GM19193 (cell line): ENCODE measurements around the gene ELP4.

Source experiments
- POLR2A ChIP-seq: IDR thresholded peaks from 4 replicates; pipeline ENCODE4 v1.6.1; 2011; ENCODE audit not compliant: insufficient read depth, insufficient read length; ENCODE audit errors: extremely low read depth

ELP4 gene

DNA sequence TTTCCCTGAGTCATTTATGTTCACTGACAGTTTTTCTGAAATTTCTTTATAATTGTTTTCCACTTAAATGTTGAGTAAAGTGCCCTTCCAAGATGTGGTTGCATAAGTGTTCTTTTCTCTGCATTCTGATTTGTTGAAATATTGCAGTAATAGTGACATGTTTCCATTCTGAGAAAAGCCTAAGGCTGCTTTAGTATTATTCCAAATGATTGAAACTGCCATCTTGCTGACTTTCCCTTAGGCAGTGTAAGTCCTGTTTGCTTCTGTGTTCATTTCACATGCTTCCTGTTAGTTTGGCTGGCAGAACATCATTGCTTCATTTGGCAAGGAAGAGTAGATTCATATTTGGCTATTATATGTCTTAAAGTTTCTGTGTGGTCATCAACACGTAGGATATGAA lies 146.5 kb downstream of the ELP4 start:
- no peak for TF ChIP-seq POLR2A

DNA sequence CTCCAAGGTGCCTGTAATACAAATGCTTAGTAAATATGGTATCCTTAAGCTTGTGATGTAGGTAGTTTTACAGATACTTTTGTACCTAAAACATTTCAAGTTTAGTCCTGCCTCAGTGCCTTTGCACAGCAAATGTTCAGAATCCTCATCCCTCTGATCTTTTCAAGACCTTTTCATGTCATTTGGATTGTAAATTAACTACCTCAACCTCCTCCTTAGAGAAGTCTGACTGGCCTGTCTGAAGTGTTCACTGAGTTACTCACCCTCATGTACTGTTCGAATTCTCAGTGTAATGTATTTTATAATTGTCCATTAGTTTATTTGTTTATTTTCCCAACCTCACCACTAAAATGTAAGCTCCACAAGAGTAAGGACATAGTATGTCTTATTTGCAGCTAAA lies 147.5 kb downstream of the ELP4 start:
- TF ChIP-seq POLR2A: no peak

DNA sequence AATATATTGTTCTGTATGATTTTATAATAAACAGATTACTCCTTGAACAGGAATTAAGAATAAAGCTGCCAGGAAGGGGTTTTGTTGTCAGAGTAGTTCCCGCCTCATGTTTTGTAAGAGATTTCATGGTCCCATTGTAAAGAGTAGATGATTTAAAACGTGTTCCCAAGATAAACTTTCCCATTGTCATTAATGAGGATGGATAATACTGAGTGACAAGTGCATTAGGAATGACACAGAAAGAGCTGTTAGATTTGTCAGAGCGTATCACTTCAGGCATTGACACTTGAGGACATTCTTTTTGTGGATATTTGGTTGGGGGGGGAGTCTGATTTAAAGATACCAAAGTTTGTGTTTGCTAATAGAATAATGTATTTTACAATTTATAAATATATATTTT lies 154.6 kb downstream of the ELP4 start:
- TF ChIP-seq POLR2A: no peak

DNA sequence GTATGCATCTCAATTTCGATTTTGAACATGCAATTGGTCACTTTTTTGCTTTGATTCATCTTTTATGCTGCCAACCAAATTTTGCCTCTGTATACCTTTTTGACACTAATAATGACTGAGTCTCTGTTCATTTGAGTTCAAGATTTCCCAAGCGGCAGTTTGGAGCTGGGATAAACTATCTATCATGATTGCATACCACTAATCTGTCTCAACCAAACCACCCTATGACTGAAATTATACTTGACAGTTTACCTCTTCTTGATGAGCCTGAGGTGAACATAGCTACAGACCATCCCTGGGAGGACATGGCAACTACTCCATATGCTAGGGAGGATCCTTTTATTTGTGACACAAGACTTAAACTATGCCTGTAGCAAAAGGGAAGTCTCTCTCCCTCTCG lies 155.4 kb downstream of the ELP4 start:
- no peak for TF ChIP-seq POLR2A

DNA sequence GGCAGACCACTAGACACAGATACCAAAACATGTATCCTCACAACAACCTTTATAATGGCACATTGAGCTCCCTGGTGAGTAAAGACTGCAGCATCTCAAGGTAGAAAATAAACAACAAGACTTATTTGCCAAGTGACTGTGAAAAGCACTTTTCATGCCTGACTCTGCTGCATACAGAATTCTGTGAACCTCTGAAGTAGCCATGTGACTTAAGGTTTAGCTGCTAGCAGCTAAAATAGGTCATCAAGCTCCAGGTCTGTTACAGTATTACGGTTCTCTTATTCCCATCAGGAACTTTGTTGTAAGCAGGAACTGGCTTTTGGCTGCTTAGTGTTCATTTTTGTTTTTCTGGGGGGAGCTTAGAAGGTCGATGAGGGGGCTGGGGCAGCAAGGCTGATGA lies 162.1 kb downstream of the ELP4 start:
- no peak for TF ChIP-seq POLR2A

DNA sequence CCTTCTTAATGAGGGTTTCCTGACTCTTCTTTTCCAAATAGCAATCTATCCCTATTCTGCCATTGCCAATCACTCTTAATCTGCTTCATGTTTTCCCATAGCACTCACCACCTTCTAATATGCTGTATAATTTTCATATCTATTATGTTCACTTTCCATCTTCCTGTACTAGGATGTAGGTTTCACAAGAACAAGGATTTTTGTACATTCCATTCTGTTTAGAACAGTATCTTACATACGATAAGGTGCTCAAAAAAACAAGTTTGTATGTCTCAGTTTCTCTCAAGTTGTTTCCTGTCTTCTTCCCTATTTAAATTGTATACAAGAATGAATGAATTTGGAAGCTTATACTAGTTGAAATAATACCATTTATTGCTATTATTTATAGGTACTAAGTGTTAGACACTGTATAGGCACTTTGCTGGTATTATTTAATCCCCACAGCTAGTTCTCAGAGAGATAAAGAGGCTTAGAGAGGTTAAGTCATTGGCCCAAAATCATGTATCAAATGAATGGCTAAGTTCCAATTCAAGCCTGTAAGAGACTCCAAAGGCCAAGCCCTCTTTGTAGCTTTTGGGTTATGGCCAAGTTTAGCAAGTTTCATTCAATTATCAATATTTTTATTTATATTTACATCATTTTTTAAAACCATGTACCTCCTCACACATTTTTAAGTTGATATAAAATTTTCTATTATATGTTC lies 166.9 kb downstream of the ELP4 start:
- TF ChIP-seq POLR2A: no peak

DNA sequence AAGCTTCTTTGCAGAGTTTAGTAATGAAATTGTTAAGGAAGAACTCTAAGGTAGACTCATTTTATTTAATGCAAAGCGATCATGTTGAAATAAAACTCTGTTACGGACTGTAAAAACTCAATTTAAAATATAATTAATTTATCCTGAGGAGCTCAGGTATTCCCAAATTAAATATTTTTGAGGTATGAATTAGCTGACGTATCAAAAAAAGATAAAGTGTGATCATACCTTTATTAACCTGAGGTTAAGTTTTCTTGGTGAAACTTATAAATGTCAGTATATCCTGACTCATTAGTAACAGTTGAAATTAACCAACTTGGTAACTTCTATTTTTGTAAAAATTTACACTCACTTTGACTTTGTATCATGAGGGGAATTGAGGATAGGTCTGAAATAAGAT lies 171.2 kb downstream of the ELP4 start:
- TF ChIP-seq POLR2A: no peak

DNA sequence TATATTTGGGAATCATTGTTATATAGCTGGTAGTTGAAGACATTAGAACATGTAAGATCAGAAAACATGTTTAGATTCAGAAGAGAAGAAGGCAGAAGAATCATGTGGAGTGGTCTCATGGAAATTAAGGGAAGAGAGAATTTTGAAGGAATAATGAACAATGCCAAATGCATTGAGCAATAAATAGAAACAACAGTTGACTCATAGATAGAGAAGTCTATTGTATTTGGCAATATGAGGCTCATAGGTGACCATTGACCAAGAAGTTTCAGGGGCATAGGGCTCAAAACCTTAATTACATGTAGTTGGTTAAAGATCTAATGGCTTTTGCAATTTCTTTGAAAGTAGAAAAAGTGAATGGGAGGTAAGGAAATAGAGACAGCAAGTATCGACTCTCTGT lies 177.7 kb downstream of the ELP4 start:
- no peak for TF ChIP-seq POLR2A

DNA sequence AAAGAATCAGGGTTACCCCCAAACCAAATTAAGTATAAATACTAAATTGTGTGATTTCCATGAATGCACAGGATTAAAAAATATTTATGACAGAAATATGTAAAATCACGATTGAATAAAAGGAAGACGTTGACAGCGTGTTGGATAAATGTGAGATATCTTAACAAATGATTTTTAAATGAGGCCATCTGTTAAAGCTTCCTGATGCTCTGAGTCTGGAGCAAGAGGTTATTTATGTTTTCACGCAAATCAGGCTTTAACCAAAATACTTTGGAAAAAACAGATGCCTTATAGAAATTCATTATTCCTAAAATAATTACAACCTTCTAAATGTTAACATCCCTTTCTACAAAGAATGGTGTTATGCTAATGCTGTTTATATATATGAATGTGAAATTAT lies 178.3 kb downstream of the ELP4 start:
- TF ChIP-seq POLR2A: no peak

DNA sequence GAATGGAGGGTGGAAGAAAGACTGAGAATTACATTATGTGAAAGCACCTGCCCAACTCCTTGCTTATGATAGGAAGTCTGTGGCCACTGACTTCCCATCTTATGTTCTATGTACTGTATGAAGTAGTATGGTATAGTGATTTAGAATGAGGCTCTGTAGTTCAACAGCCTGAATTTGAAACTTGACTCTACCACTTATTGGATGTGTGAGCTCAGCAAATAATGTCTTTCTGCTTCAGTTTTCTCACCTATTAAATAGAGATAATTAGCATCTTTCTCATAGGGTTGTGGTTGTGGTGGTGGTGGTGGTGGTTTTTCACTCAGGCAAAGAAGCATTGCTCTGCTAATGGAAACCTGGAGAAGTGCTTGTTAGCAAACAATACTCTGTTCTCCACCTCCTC lies 180.0 kb downstream of the ELP4 start:
- no peak for TF ChIP-seq POLR2A

DNA sequence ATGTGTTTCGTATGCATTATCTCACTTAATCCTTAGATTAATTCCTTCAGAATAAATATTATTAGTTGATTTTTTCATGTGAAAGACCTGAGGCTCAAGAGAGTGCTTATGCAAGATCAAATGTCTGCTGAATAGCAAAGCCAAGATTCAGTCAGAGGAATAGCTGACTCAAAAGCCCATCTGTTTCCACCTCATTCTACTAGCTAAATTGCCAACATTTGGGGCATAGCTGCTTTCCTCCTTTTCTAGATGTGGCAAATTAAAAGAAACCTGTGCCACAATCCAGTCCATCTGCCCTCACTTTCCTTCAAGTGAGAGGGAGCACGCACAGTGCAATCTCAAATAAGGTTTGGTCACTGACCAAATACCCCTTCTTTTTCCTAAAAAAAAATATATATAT lies 180.5 kb downstream of the ELP4 start:
- TF ChIP-seq POLR2A: no peak

DNA sequence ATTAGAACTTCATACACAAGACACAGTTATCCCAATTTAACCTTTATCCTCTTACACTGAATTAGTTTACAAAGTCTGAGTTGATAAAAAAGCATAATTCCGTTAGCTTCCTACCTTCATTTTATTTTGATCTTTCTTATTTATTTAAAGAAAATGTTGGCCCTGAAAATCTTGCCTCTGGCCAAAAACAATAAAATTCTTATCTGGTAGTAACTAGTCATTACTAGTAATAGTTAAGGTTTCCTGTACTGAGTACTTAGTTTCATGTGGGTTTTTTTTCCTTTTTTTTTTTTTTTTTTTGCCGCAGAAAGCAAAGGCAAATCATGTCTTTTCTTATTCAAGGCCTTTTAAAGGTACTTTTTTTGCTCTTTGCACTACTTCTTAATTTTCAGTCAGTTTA lies 180.9 kb downstream of the ELP4 start:
- TF ChIP-seq POLR2A: no peak

DNA sequence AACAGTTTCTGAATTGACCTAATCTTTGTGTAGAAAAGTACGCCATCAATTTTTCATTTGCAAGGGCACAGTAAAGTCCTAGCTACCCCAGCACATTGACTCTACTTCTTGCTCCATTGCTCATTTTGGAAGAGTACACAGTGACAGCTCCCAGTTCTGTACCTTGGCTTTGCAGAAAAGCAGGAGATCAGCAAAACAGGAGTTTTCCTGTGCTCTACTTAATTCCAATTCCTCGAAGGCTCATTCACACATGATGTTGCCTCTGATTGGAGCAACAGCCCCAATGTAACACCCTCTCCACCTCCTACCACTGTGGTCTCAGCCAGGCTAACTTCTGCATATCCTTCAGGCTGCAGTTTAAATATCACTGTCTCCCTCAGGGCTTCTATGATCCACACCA lies 182.9 kb downstream of the ELP4 start:
- TF ChIP-seq POLR2A: no peak

DNA sequence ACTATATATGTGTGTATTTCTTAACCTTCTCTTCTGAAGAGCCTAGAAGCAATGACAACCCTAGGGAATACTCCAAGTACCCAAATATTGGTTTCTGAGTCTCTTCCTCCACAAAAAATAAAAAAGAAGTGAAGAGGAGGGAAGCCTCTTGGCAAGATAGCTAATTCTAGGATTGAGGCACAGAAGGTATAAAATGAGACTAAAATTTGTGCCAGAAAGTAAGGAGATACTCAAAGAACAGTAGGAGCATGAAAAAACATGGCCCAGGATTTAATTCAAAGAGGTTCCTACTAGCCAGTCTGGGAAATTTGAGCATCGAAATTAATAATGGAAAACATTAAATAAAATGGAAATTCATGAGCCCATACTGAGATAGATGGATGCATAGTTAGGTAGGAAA lies 189.5 kb downstream of the ELP4 start:
- TF ChIP-seq POLR2A: no peak

DNA sequence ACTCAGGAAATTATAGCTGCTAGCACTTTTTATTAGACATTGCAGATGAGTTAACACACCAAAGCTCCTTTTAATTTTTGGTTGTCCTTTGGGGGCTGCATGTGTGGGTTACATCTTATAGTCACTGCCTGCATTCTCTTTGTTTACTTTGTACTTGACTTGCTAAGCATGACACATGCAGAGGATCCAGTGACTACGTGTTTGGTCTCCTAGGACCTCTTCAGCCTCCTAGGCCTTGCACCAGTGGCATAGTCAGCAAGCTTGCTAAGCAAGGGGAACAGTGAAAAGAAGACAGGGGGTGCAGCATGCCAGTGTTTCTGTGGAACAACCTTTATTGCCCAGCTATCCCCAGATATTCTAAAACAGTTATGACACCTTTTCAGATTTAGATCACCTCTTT lies 193.4 kb downstream of the ELP4 start:
- no peak for TF ChIP-seq POLR2A

DNA sequence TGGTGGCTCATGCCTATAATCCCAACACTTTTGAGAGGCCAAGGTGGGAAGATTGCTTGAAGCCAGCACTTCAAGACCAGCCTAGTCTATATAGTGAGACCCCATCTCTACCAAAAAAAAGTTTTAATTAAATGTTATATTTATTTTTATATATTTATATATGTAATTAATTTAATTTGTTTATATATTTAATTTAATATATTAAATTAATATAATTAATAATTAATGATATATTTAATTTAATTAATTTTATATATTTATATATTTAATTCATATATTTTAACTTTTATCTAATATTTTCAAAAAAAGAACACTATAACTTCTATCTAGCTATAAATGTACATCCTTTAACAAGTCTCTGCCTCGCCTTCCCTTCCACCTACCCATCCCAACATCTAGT lies 196.8 kb downstream of the ELP4 start:
- no peak for TF ChIP-seq POLR2A

DNA sequence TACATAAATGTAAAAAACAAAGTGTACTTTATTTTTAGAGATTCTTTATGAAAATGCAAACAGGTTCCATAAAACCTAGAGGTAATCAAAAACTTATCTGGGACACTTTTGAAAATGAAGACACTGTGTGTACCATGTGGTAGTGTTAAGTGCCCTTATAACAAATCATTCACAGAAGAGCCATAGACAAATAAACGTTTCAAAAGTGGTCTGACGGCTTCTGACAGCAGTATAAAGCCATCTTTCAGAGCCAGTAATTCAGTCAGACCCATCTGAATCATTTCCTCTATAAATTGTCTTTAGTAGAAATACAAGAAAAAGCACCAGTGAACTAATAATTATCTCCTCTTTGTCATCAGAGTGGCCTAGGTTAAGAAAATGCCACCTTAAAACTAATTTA lies 201.6 kb downstream of the ELP4 start:
- TF ChIP-seq POLR2A: no peak
